ENCODE measurements around the gene C11orf16. TPM values are rescaled to one million over a fixed set of nuclear protein-coding genes. Genes with fewer than 3 reads are reported as not detected.

C11orf16 gene
- total RNA-seq, 1 experiment from 2014 or later, result not detected

DNA sequence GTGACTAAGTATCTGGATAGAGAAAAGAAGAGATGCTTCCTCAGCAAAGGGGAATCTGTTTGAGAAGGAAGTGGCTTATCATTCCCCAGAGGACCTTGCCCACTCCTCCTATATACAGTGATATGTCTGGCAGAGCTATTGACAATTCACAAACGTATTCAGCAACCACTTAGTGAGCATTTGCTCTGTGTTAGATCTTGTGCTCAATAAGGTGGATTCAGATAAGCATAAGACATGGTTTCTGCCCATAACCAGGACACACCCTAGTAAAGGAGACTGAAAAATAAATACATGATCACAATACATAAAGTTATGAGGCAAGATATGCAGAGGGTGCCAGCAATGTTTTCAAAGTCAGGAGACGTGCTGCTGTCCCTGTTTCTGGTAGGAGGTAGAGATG is 30.1 kb upstream of the C11orf16 start:
- intact Hi-C loops (cut with micrococcal nuclease; ENCODE audit: unreplicated experiment), result no loop called here
- peaks cover 22% of the 10 kb centered on the region for H3K4me1 Mint-ChIP-seq (ENCODE audit: low read depth, unreplicated experiment)
- CTCF ChIA-PET, result no interaction called here
- peak overlapping the region; percentile 87 for H3K27ac Mint-ChIP-seq (ENCODE audit: unreplicated experiment)
- no peaks in the 10 kb centered on the region for H3K27me3 Mint-ChIP-seq (ENCODE audit: unreplicated experiment)
- no TSS peak for BruUV-seq (replicated peaks)
- peak overlapping the region; percentile 83 for H3K4me3 Mint-ChIP-seq (ENCODE audit: low read depth, unreplicated experiment)
- no peak for DNase-seq
- TF ChIP-seq, protein P1, sequence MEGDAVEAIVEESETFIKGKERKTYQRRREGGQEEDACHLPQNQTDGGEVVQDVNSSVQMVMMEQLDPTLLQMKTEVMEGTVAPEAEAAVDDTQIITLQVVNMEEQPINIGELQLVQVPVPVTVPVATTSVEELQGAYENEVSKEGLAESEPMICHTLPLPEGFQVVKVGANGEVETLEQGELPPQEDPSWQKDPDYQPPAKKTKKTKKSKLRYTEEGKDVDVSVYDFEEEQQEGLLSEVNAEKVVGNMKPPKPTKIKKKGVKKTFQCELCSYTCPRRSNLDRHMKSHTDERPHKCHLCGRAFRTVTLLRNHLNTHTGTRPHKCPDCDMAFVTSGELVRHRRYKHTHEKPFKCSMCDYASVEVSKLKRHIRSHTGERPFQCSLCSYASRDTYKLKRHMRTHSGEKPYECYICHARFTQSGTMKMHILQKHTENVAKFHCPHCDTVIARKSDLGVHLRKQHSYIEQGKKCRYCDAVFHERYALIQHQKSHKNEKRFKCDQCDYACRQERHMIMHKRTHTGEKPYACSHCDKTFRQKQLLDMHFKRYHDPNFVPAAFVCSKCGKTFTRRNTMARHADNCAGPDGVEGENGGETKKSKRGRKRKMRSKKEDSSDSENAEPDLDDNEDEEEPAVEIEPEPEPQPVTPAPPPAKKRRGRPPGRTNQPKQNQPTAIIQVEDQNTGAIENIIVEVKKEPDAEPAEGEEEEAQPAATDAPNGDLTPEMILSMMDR (IDR thresholded peaks at IDR 0.05; ENCODE audit: unreplicated experiment), result no peak
- H3K9me3 Mint-ChIP-seq (ENCODE audit: low read depth, unreplicated experiment), result no peaks in the 10 kb centered on the region
- peaks cover 21% of the 10 kb centered on the region for H3K36me3 Mint-ChIP-seq (ENCODE audit: insufficient read depth, unreplicated experiment)

DNA sequence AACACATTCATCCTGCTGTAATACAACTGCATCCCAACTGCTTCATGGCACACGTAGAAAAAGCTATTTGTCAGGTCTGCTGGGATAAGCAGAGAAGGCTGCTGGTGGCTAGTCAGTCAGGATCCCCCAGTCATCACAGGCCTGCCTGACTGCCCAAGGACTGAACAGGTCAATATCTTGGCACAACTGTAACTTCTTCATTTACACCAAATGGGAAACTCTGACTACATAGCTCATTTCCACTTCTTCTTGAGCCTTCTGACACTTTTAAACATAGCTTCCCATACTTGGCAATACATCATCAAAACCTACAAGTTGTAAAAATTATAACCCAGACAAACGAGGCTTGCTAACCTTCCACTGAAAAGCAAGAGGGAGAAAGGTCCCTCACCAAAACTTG is 28.7 kb upstream of the C11orf16 start:
- no peak overlapping the region for H3K4me3 Mint-ChIP-seq (ENCODE audit: low read depth, unreplicated experiment)
- H3K4me1 Mint-ChIP-seq (ENCODE audit: low read depth, unreplicated experiment), result peaks cover 22% of the 10 kb centered on the region
- H3K9me3 Mint-ChIP-seq (ENCODE audit: low read depth, unreplicated experiment), result no peaks in the 10 kb centered on the region
- H3K27ac Mint-ChIP-seq (ENCODE audit: unreplicated experiment), result no peak overlapping the region
- TF ChIP-seq, protein P1 (IDR thresholded peaks at IDR 0.05; ENCODE audit: unreplicated experiment), result no peak
- no peak for DNase-seq
- no TSS peak for BruUV-seq (replicated peaks)
- no peaks in the 10 kb centered on the region for H3K27me3 Mint-ChIP-seq (ENCODE audit: unreplicated experiment)
- intact Hi-C loops (cut with micrococcal nuclease; ENCODE audit: unreplicated experiment), result no loop called here
- CTCF ChIA-PET, result no interaction called here
- H3K36me3 Mint-ChIP-seq (ENCODE audit: insufficient read depth, unreplicated experiment), result peaks cover 21% of the 10 kb centered on the region

DNA sequence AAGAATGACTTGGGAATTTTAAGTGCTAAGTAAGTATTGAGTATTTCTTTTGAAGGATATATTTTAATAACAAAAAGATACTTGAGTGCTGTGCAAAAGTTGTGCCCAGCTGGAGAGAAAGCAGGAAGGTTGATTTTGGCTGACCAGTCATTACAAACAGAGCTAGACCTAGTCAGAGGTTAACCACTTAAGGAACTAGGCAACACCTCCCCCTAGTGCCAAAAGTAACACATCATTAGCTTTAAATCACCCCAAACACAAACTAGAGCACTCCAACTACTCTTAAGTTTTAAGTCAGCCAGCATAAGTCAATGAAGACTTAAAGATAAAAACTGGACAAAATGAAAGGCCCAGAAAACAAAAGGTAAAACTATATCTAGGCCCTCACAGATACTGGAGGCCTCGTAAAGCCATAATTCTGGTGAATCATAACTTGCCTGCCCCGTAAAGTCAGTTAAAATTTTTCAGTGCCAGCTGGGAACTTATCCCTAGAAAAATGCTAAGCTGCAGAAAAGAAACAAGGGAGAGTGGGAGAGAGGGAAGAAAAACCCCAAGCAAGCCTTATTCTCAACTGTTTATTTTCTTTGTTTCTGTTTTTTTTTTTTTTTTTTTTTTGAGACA is 26.9 kb upstream of the C11orf16 start:
- Mint-ChIP-seq H3K36me3 (ENCODE audit: insufficient read depth, unreplicated experiment) (peaks cover 16% of the 10 kb centered on the region), H3K9me3 (ENCODE audit: low read depth, unreplicated experiment) (no peaks in the 10 kb centered on the region), H3K4me3 (ENCODE audit: low read depth, unreplicated experiment) (no peak overlapping the region), H3K27me3 (ENCODE audit: unreplicated experiment) (no peaks in the 10 kb centered on the region), H3K27ac (ENCODE audit: unreplicated experiment) (no peak overlapping the region), H3K4me1 (ENCODE audit: low read depth, unreplicated experiment) (peaks cover 22% of the 10 kb centered on the region)
- TF ChIP-seq, protein P1 (IDR thresholded peaks at IDR 0.05; ENCODE audit: unreplicated experiment), result peak; percentile 47
- intact Hi-C loops (cut with micrococcal nuclease; ENCODE audit: unreplicated experiment), result loop anchor here (1.0 to 2.0 kb wide), 2 partner anchors 45 to 271 kb away; no protein-coding TSS in a partner anchor
- CTCF ChIA-PET, result interaction anchor here (0.8 to 2.1 kb wide), 12 partner anchors 33 to 712 kb away, joined by 3 to 17 read pairs (median 5); partner anchors contain the start of gene AKIP1
- BruUV-seq (replicated peaks), result no TSS peak
- peak; percentile 50 for DNase-seq

DNA sequence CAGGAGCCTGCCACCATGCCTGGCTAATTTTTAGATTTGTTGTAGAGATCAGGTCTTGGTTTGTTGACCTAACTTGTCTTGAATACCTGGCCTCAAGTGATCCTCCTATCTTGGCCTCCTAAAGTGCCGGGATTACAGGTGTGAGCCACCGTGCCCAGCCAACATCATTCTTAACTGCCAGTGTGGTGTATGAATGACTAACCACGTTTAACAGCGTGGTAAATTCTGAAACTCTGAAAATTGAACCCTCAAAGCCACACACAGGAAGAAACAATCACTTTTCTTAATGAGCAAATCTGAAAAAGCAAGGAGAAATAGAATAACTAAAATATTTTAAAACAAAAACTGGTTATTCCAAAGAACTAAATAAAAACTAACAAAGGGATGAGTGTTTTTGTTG is 24.1 kb upstream of the C11orf16 start:
- TF ChIP-seq, protein P1 (IDR thresholded peaks at IDR 0.05; ENCODE audit: unreplicated experiment), result no peak
- H3K4me1 Mint-ChIP-seq (ENCODE audit: low read depth, unreplicated experiment), result peaks cover 7% of the 10 kb centered on the region
- no peaks in the 10 kb centered on the region for H3K36me3 Mint-ChIP-seq (ENCODE audit: insufficient read depth, unreplicated experiment)
- H3K4me3 Mint-ChIP-seq (ENCODE audit: low read depth, unreplicated experiment), result no peak overlapping the region
- no peak for DNase-seq
- intact Hi-C loops (cut with micrococcal nuclease; ENCODE audit: unreplicated experiment), result no loop called here
- CTCF ChIA-PET, result no interaction called here
- no peaks in the 10 kb centered on the region for H3K27me3 Mint-ChIP-seq (ENCODE audit: unreplicated experiment)
- no peaks in the 10 kb centered on the region for H3K9me3 Mint-ChIP-seq (ENCODE audit: low read depth, unreplicated experiment)
- no TSS peak for BruUV-seq (replicated peaks)
- H3K27ac Mint-ChIP-seq (ENCODE audit: unreplicated experiment), result no peak overlapping the region

Measured in Calu3 (cell line).